ENCODE measurements around the gene MEST. TPM values are rescaled to one million over a fixed set of nuclear protein-coding genes. Genes with fewer than 3 reads are reported as not detected.
"Not testable (repeated sequence)": the region's sequence is repeated elsewhere in the genome, so short reads cannot be mapped to it uniquely, and the experiment has no call there.

Gene MEST
- total RNA-seq, 1 experiment from 2014 or later = 37.4 TPM

DNA sequence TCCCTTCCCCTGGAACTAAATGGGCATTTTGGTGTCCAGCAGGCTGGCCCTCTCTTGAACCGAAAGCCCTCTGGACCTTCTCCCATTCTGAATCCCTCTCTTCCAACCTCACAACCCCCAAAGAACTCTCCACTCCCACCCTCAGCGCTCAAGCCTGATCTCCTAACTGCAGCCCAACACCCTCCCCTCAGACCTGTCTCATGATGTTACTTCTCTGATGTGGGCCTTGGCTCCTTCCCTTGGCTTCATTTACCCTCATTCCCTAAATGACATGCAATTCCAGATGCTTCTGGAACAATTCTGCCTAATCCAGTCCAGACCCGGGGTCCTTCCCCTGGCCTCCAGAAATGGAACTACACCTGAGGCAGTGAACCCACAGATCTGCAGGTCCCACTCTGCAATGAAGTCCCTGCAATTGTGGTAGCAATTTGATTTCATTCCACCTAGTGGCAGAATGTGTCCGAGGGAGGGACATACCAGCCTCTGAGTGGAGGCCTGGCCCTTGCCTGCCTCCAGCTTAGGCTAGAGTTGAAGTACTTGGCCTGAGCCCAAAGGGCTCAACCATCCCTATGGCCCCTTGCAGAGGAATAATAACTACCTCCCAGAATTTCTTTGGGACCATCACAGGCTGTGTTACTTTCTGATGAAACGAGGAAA lies 47.0 kb upstream of the MEST start:
- Histone ChIP-seq H3K27ac (ENCODE audit: low read depth, low read length, poor library complexity, severe bottlenecking) (no peak overlapping the region), H3K36me3 (ENCODE audit: insufficient read depth, low read length, poor library complexity, severe bottlenecking) (no peaks in the 10 kb centered on the region), H3K4me3 (ENCODE audit: low read depth, low read length, poor library complexity, severe bottlenecking) (no peak overlapping the region), H3K27me3 (replicated peaks; ENCODE audit: insufficient read depth, low read depth, low read length, poor library complexity) (no peaks in the 10 kb centered on the region), H3K9me3 (ENCODE audit: low read depth, low read length, poor library complexity, severe bottlenecking) (peaks cover 8% of the 10 kb centered on the region), H3K4me1 (ENCODE audit: insufficient read depth, low read length, poor library complexity, severe bottlenecking) (peaks cover 6% of the 10 kb centered on the region)
- no peak for TF ChIP-seq EZH2 (IDR thresholded peaks at IDR 0.05; ENCODE audit: borderline replicate concordance, low read depth, low read length, poor library complexity, severe bottlenecking)
- TF ChIP-seq, protein P1, sequence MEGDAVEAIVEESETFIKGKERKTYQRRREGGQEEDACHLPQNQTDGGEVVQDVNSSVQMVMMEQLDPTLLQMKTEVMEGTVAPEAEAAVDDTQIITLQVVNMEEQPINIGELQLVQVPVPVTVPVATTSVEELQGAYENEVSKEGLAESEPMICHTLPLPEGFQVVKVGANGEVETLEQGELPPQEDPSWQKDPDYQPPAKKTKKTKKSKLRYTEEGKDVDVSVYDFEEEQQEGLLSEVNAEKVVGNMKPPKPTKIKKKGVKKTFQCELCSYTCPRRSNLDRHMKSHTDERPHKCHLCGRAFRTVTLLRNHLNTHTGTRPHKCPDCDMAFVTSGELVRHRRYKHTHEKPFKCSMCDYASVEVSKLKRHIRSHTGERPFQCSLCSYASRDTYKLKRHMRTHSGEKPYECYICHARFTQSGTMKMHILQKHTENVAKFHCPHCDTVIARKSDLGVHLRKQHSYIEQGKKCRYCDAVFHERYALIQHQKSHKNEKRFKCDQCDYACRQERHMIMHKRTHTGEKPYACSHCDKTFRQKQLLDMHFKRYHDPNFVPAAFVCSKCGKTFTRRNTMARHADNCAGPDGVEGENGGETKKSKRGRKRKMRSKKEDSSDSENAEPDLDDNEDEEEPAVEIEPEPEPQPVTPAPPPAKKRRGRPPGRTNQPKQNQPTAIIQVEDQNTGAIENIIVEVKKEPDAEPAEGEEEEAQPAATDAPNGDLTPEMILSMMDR (conservative IDR thresholded peaks at IDR 0.05; ENCODE audit: low read depth, low read length) = 0 out of 2 replicates have a peak, but pooled peaks have one; percentile 13
- DNase-seq (ENCODE audit: low spot score) = no peak
- BruUV-seq (replicated peaks) = no TSS peak
- POLR2A ChIA-PET (ENCODE audit: low non-redundant PET) = no interaction called here
- CTCF ChIA-PET = no interaction called here
- intact Hi-C loops (cut with micrococcal nuclease; ENCODE audit: unreplicated experiment) = no loop called here

DNA sequence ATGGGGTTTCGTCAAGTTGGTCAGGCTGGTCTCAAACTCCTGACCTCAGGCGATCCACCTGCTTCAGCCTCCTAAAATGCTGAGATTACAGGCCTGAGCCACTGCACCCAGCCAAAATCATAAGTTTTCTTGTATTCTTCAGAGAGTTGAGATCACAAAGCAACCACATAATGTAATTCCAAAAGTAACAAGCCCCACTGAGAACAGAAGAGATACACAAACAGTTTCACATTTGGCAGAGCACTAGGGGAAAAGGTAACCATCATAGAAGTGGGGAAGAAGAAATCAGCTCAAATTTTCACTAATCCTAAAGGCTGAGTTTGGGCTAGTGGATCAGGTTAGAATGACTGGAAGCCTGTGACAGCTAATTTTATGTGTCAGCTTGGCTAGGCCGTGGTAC lies 45.6 kb upstream of the MEST start:
- H3K36me3 ChIP-seq (ENCODE audit: insufficient read depth, low read length, poor library complexity, severe bottlenecking) = no peaks in the 10 kb centered on the region
- DNase-seq (ENCODE audit: low spot score) = no peak
- H3K4me3 ChIP-seq (ENCODE audit: low read depth, low read length, poor library complexity, severe bottlenecking) = no peak overlapping the region
- H3K9me3 ChIP-seq (ENCODE audit: low read depth, low read length, poor library complexity, severe bottlenecking) = peaks cover 8% of the 10 kb centered on the region
- CTCF ChIA-PET = interaction anchor here (0.6 kb wide), 1 partner anchor 459 kb away, joined by 5 read pairs; no protein-coding TSS in a partner anchor
- intact Hi-C loops (cut with micrococcal nuclease; ENCODE audit: unreplicated experiment) = no loop called here
- peaks cover 6% of the 10 kb centered on the region for H3K4me1 ChIP-seq (ENCODE audit: insufficient read depth, low read length, poor library complexity, severe bottlenecking)
- no peak for TF ChIP-seq EZH2 (IDR thresholded peaks at IDR 0.05; ENCODE audit: borderline replicate concordance, low read depth, low read length, poor library complexity, severe bottlenecking)
- TF ChIP-seq, protein P1 (conservative IDR thresholded peaks at IDR 0.05; ENCODE audit: low read depth, low read length) = no peak
- no peaks in the 10 kb centered on the region for H3K27me3 ChIP-seq (replicated peaks; ENCODE audit: insufficient read depth, low read depth, low read length, poor library complexity)
- POLR2A ChIA-PET (ENCODE audit: low non-redundant PET) = no interaction called here
- H3K27ac ChIP-seq (ENCODE audit: low read depth, low read length, poor library complexity, severe bottlenecking) = no peak overlapping the region
- BruUV-seq (replicated peaks) = no TSS peak

DNA sequence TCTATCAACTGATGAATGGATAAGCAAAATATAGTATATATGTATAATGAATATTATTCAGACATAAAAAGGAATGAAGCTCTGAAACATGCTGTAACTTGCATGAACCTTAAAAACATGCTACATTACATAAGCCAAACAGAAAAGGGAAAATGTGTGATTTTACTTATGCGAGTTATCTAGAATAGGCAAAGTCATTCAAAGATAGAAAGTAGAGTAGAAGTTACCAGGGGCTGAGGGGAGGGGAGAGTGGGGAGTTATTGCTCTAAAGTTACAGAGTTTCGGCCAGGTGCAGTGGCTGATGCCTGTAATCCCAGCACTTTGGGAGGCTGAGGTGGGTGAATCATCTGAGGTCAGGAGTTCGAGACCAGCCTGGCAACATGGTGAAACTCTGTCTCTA lies 40.5 kb upstream of the MEST start:
- POLR2A ChIA-PET (ENCODE audit: low non-redundant PET); H3K9me3 ChIP-seq (ENCODE audit: low read depth, low read length, poor library complexity, severe bottlenecking); H3K4me3 ChIP-seq (ENCODE audit: low read depth, low read length, poor library complexity, severe bottlenecking); H3K4me1 ChIP-seq (ENCODE audit: insufficient read depth, low read length, poor library complexity, severe bottlenecking); H3K27me3 ChIP-seq (replicated peaks; ENCODE audit: insufficient read depth, low read depth, low read length, poor library complexity); H3K36me3 ChIP-seq (ENCODE audit: insufficient read depth, low read length, poor library complexity, severe bottlenecking); CTCF ChIA-PET; BruUV-seq (replicated peaks); H3K27ac ChIP-seq (ENCODE audit: low read depth, low read length, poor library complexity, severe bottlenecking); DNase-seq (ENCODE audit: low spot score); intact Hi-C loops (cut with micrococcal nuclease; ENCODE audit: unreplicated experiment): not testable (repeated sequence)

DNA sequence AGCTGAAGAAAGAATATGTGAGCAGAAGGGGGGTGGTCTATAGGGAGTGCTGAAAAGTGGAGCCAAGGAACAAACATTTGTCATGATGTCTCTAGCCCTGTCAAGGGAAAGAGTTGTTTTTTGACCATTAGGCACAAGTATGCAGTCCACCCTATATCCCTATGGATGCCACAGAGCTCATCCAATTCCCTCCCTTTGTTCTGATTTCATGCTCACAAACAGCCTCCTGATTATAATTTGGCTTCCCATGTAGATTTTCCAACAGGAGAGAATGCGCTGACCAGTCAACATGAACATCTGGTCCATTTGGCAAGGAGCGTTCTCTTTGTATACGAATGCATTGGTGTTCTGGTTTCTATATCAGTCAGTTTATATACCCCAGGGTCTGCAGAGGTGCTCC lies 38.9 kb upstream of the MEST start:
- no peak for DNase-seq (ENCODE audit: low spot score)
- H3K9me3 ChIP-seq (ENCODE audit: low read depth, low read length, poor library complexity, severe bottlenecking) = peaks cover 7% of the 10 kb centered on the region
- H3K27me3 ChIP-seq (replicated peaks; ENCODE audit: insufficient read depth, low read depth, low read length, poor library complexity) = no peaks in the 10 kb centered on the region
- TF ChIP-seq, protein P1 (conservative IDR thresholded peaks at IDR 0.05; ENCODE audit: low read depth, low read length) = no peak
- no peak for TF ChIP-seq EZH2 (IDR thresholded peaks at IDR 0.05; ENCODE audit: borderline replicate concordance, low read depth, low read length, poor library complexity, severe bottlenecking)
- POLR2A ChIA-PET (ENCODE audit: low non-redundant PET) = no interaction called here
- no peaks in the 10 kb centered on the region for H3K4me1 ChIP-seq (ENCODE audit: insufficient read depth, low read length, poor library complexity, severe bottlenecking)
- intact Hi-C loops (cut with micrococcal nuclease; ENCODE audit: unreplicated experiment) = no loop called here
- no peak overlapping the region for H3K4me3 ChIP-seq (ENCODE audit: low read depth, low read length, poor library complexity, severe bottlenecking)
- CTCF ChIA-PET = no interaction called here
- BruUV-seq (replicated peaks) = no TSS peak
- H3K36me3 ChIP-seq (ENCODE audit: insufficient read depth, low read length, poor library complexity, severe bottlenecking) = no peaks in the 10 kb centered on the region
- H3K27ac ChIP-seq (ENCODE audit: low read depth, low read length, poor library complexity, severe bottlenecking) = no peak overlapping the region

Data from A673 (cell line).